HCEC 1CT (cell line): ENCODE data around the gene ARG1.
"Not testable (repeated sequence)": the region's sequence is repeated elsewhere in the genome, so short reads cannot be mapped to it uniquely, and the experiment has no call there.

Source experiments
- DNase-seq: peaks from one replicate; pipeline ENCODE4 v3.0.0-alpha.2; 2017

ARG1 gene

GRCh38 chr6:131572686-131573415, at the start of gene ARG1:
Gene ARG1 (plus strand): TSS chr6:131573226. CDS start chr6:131573283, 57 bp downstream.
- DNase-seq = no peak

- no peak for DNase-seq
These were observed 48.9 kb upstream of the ARG1 start for GRCh38 chr6:131523988-131524673.

- no peak for DNase-seq
These were observed 48.2 kb upstream of the ARG1 start for GRCh38 chr6:131524695-131525336.

- not testable (repeated sequence) for DNase-seq
These were observed 42.1 kb upstream of the ARG1 start for GRCh38 chr6:131530936-131531335.

- not testable (repeated sequence) for DNase-seq
These were observed 41.3 kb upstream of the ARG1 start for GRCh38 chr6:131531681-131532080.

GRCh38 chr6:131532580-131533039, 40.4 kb upstream of the ARG1 start:
- peak; percentile 41 for DNase-seq

GRCh38 chr6:131538615-131539014, 34.4 kb upstream of the ARG1 start:
- DNase-seq = not testable (repeated sequence)

GRCh38 chr6:131545317-131545716, 27.7 kb upstream of the ARG1 start:
- DNase-seq = no peak

- DNase-seq = no peak
These were observed 25.5 kb upstream of the ARG1 start for GRCh38 chr6:131547488-131547887.

GRCh38 chr6:131548441-131548840, 24.6 kb upstream of the ARG1 start:
- no peak for DNase-seq

GRCh38 chr6:131549811-131550210, 23.2 kb upstream of the ARG1 start:
- no peak for DNase-seq

GRCh38 chr6:131551902-131552301, 21.1 kb upstream of the ARG1 start:
- no peak for DNase-seq

GRCh38 chr6:131552572-131552971, 20.5 kb upstream of the ARG1 start:
- DNase-seq = no peak

GRCh38 chr6:131555992-131556391, 17.0 kb upstream of the ARG1 start:
- no peak for DNase-seq

GRCh38 chr6:131558922-131559321, 14.1 kb upstream of the ARG1 start:
- DNase-seq = no peak

- no peak for DNase-seq
These were observed 10.9 kb upstream of the ARG1 start for GRCh38 chr6:131561925-131562707.

- no peak for DNase-seq
These were observed 8.0 kb upstream of the ARG1 start for GRCh38 chr6:131565056-131565455.

- DNase-seq = no peak
These were observed 4.3 kb upstream of the ARG1 start for GRCh38 chr6:131568726-131569125.

- DNase-seq = no peak
These were observed 1.1 kb downstream of the ARG1 start for GRCh38 chr6:131574133-131574532.

GRCh38 chr6:131574686-131575085, 1.7 kb downstream of the ARG1 start:
- no peak for DNase-seq

- no peak for DNase-seq
These were observed 2.9 kb downstream of the ARG1 start for GRCh38 chr6:131575834-131576478.

GRCh38 chr6:131581523-131581922, 8.5 kb downstream of the ARG1 start:
- DNase-seq = no peak

- no peak for DNase-seq
These were observed 13.5 kb downstream of the ARG1 start for GRCh38 chr6:131586543-131586942.
